HepG2 (cell line): ENCODE results near the gene MBD3L3. TPM values are rescaled to one million over a fixed set of nuclear protein-coding genes. Genes with fewer than 3 reads are reported as not detected.

Experiments
- CHD4 ChIP-seq: fragments of 200-600 bp; sonication (generic); IDR thresholded peaks from 2 replicates; pipeline ENCODE4 v1.7.0; 2017; ENCODE audit warnings: mild to moderate bottlenecking, low read length, borderline replicate concordance
- GLMP ChIP-seq: sonication (generic); formaldehyde crosslinking; IDR thresholded peaks from 2 replicates; pipeline ENCODE4 v1.9.0; 2021; ENCODE audit warnings: missing genetic modification reagents, mild to moderate bottlenecking, borderline replicate concordance
- GTF2F1 ChIP-seq: fragments of 150-350 bp; IDR thresholded peaks from 2 replicates; pipeline ENCODE4 v1.6.1; 2014; ENCODE audit warnings: low read length
- MAX ChIP-seq: IDR thresholded peaks from 2 replicates; pipeline ENCODE4 v1.6.1; 2012; ENCODE audit warnings: inconsistent platforms
- MTA1 ChIP-seq: sonication (generic); formaldehyde crosslinking; IDR thresholded peaks from 2 replicates; pipeline ENCODE4 v1.4.0; 2020; ENCODE audit warnings: missing genetic modification reagents, mild to moderate bottlenecking, borderline replicate concordance
- MXD3 ChIP-seq: IDR thresholded peaks from 2 replicates; pipeline ENCODE4 v1.6.1; 2016; ENCODE audit warnings: mild to moderate bottlenecking, missing biosample characterization, missing genetic modification reagents
- MYNN ChIP-seq: sonication (generic); formaldehyde crosslinking; IDR thresholded peaks from 2 replicates; pipeline ENCODE4 v1.4.0; 2020; ENCODE audit warnings: mild to moderate bottlenecking, low read depth, missing genetic modification reagents
- NCOA1 ChIP-seq: sonication (generic); formaldehyde crosslinking; IDR thresholded peaks from 2 replicates; pipeline ENCODE4 v1.9.0; 2021; ENCODE audit warnings: missing genetic modification reagents
- NCOR1 ChIP-seq: fragments of 200-600 bp; sonication (generic); IDR thresholded peaks from 2 replicates; pipeline ENCODE4 v1.7.0; 2017; ENCODE audit warnings: antibody characterized with exemption, low read length, borderline replicate concordance
- PAWR ChIP-seq: sonication (generic); formaldehyde crosslinking; IDR thresholded peaks from 2 replicates; pipeline ENCODE4 v1.4.0; 2020; ENCODE audit warnings: missing genetic modification reagents, mild to moderate bottlenecking, borderline replicate concordance
- SMAD3 ChIP-seq: sonication (generic); formaldehyde crosslinking; IDR thresholded peaks from 2 replicates; pipeline ENCODE4 v1.4.0; 2020; ENCODE audit warnings: missing genetic modification reagents
- SMC3 ChIP-seq: IDR thresholded peaks from 2 replicates; pipeline ENCODE4 v1.6.1; 2011; ENCODE audit warnings: low read length, improper control_type of control experiment
- SP5 ChIP-seq: IDR thresholded peaks from 2 replicates; pipeline ENCODE4 v1.6.1; 2016; ENCODE audit warnings: low read depth, borderline replicate concordance
- THAP9 ChIP-seq: sonication (generic); formaldehyde crosslinking; IDR thresholded peaks from 2 replicates; pipeline ENCODE4; 2020; ENCODE audit warnings: missing genetic modification reagents, mild to moderate bottlenecking, borderline replicate concordance
- ZMYM3 ChIP-seq: sonication (generic); formaldehyde crosslinking; IDR thresholded peaks from 2 replicates; pipeline ENCODE4 v1.5.1; 2020; ENCODE audit warnings: mild to moderate bottlenecking, missing genetic modification reagents
- ZNF362 ChIP-seq: sonication (generic); formaldehyde crosslinking; IDR thresholded peaks from 2 replicates; pipeline ENCODE4 v1.4.0; 2020; ENCODE audit warnings: missing genetic modification reagents, mild to moderate bottlenecking, borderline replicate concordance
- ZNF574 ChIP-seq: sonication (generic); formaldehyde crosslinking; IDR thresholded peaks from 2 replicates; pipeline ENCODE4 v1.4.0; 2020; ENCODE audit warnings: missing genetic modification reagents
- ZNF629 ChIP-seq: sonication (generic); formaldehyde crosslinking; conservative IDR thresholded peaks from 2 replicates; pipeline ENCODE4 v1.5.0; 2020; ENCODE audit warnings: missing genetic modification reagents
- ZNF747 ChIP-seq: sonication (generic); formaldehyde crosslinking; IDR thresholded peaks from 2 replicates; pipeline ENCODE4 v1.8.1; 2023; ENCODE audit warnings: missing genetic modification reagents, mild to moderate bottlenecking, borderline replicate concordance
- ZNF816 ChIP-seq: sonication (generic); formaldehyde crosslinking; IDR thresholded peaks from 2 replicates; pipeline ENCODE4 v1.8.0; 2022; ENCODE audit warnings: missing genetic modification reagents, mild to moderate bottlenecking, borderline replicate concordance
- polyA plus RNA-seq, 8 experiments: library from polyadenylated mRNA; depleted of rRNA in 3 of 8; stranded (reverse) in 7 of 8; unstranded in 1 of 8; fragments of >200 nt; fragmentation: Illumina TruSeq in 4 of 8; extraction: Trizol in 4 of 8; gene quantifications; 2 replicates each; pipeline versions ENCODE4 v1.2.1 to v1.2.3, GENCODE V29; 2011 to 2016; ENCODE audit warnings: low read depth in 4 of 8, missing spikeins in 1 of 8, mixed read lengths in 1 of 8; ENCODE audit not compliant: insufficient read depth in 1 of 8
- total RNA-seq, 5 experiments: library from RNA; depleted of rRNA; stranded (reverse); fragments of >200 nt; fragmentation: Illumina TruSeq; extraction: Trizol; gene quantifications; 2 replicates each; pipeline ENCODE4 v1.2.3, GENCODE V29; 2016; ENCODE audit warnings: low read depth in 1 of 5

Gene MBD3L3
- total and polyA plus RNA-seq, 2 of the 13 experiments (the other 11 are each of a cell fraction or from before 2014, with no cell fraction given) = not detected

GRCh38 chr19:7069042-7069903 lies 10.8 kb upstream of the MBD3L3 start, which contains the start of gene ZNF557 (continued):
- TF ChIP-seq THAP9 (peak; percentile 81), SMAD3 (CRISPR knock-in tag) (no peak), MAX (peak; percentile 65), ZNF816 (CRISPR knock-in tag) (no peak), ZNF362 (CRISPR knock-in tag) (no peak), NCOR1 (no peak; the same call in 1 of the 2 replicates), GTF2F1 (no peak), MYNN (CRISPR knock-in tag) (peak; percentile 19; the same call in 1 of the 2 replicates), SP5 (CRISPR knock-in tag) (0 out of 2 replicates have a peak, but pooled peaks have one; percentile 20), SMC3 (no peak), ZNF747 (CRISPR knock-in tag) (peak; percentile 50; the same call in 1 of the 2 replicates), GLMP (CRISPR knock-in tag) (no peak), PAWR (CRISPR knock-in tag) (no peak), MXD3 (CRISPR knock-in tag) (0 out of 2 replicates have a peak, but pooled peaks have one; percentile 44), ZNF574 (CRISPR knock-in tag) (peak; percentile 88), ZNF629 (CRISPR knock-in tag) (no peak), MTA1 (no peak), ZMYM3 (no peak), CHD4 (no peak), NCOA1 (CRISPR knock-in tag) (no peak)
